HG02759 (cell line): ENCODE results near the gene MAP6D1.
A peak's percentile ranks its signal among the peaks of the same experiment; 100 is the strongest.

Experiments
- ATAC-seq: cut with Tn5 transposase; IDR thresholded peaks from one replicate; pipeline ENCODE4 v1.9.1; 2021; ENCODE audit warnings: mild to moderate bottlenecking, moderate library complexity; ENCODE audit not compliant: unreplicated experiment

Gene MAP6D1

GRCh38 chr3:183824761-183825455, 469 bp downstream of the MAP6D1 start:
- peak; percentile 32 for ATAC-seq

GRCh38 chr3:183823963-183824362, 1.4 kb downstream of the MAP6D1 start:
- ATAC-seq, result no peak

GRCh38 chr3:183822631-183823030, 2.7 kb downstream of the MAP6D1 start:
- no peak for ATAC-seq

- no peak for ATAC-seq
These were observed 5.5 kb downstream of the MAP6D1 start for GRCh38 chr3:183819831-183820230.

- no peak for ATAC-seq
These were observed 6.4 kb downstream of the MAP6D1 start for GRCh38 chr3:183818706-183819624.

GRCh38 chr3:183818041-183818620, 7.2 kb downstream of the MAP6D1 start:
- no peak for ATAC-seq

GRCh38 chr3:183817639-183818038, 7.7 kb downstream of the MAP6D1 start:
- ATAC-seq, result no peak

GRCh38 chr3:183816681-183817510, 8.5 kb downstream of the MAP6D1 start:
- no peak for ATAC-seq

- no peak for ATAC-seq
These were observed 9.4 kb downstream of the MAP6D1 start for GRCh38 chr3:183815951-183816475.

GRCh38 chr3:183815563-183815940, 9.8 kb downstream of the MAP6D1 start:
- no peak for ATAC-seq

- no peak for ATAC-seq
These were observed 11.1 kb downstream of the MAP6D1 start for GRCh38 chr3:183814240-183814639.

GRCh38 chr3:183812761-183813445, 12.5 kb downstream of the MAP6D1 start:
- no peak for ATAC-seq

- no peak for ATAC-seq
These were observed 13.7 kb downstream of the MAP6D1 start for GRCh38 chr3:183811638-183812037.

- ATAC-seq, result no peak
These were observed 14.5 kb downstream of the MAP6D1 start for GRCh38 chr3:183810643-183811594.

- no peak for ATAC-seq
These were observed 16.1 kb downstream of the MAP6D1 start for GRCh38 chr3:183809270-183809669.

- no peak for ATAC-seq
These were observed 17.0 kb downstream of the MAP6D1 start for GRCh38 chr3:183808355-183808754.

- ATAC-seq, result no peak
These were observed 17.5 kb downstream of the MAP6D1 start for GRCh38 chr3:183807881-183808280.

GRCh38 chr3:183807209-183807728, 18.1 kb downstream of the MAP6D1 start:
- no peak for ATAC-seq

- ATAC-seq, result no peak
These were observed 22.4 kb downstream of the MAP6D1 start for GRCh38 chr3:183802989-183803388.
